Measurements from ENCODE around the gene RPL10.
"Not testable (repeated sequence)": the region's sequence is repeated elsewhere in the genome, so short reads cannot be mapped to it uniquely, and the experiment has no call there.

The RPL10 gene

GRCh38 chrX:154378799-154379568, 19.2 kb upstream of the RPL10 start, which contains the start of gene EMD:
Gene EMD, plus strand, starts transcription at chrX:154379295. Its CDS starts 190 bp downstream, at chrX:154379485.
- DNase-seq, result peak; percentile 99

GRCh38 chrX:154379569-154379951, 18.6 kb upstream of the RPL10 start:
- no peak for DNase-seq

GRCh38 chrX:154380153-154380552, 18.0 kb upstream of the RPL10 start:
- no peak for DNase-seq

- DNase-seq, result no peak
These were observed 17.4 kb upstream of the RPL10 start for GRCh38 chrX:154380787-154381186.

- DNase-seq, result no peak
These were observed 16.9 kb upstream of the RPL10 start for GRCh38 chrX:154381271-154381670.

GRCh38 chrX:154382483-154383069, 15.6 kb upstream of the RPL10 start:
- no peak for DNase-seq

- DNase-seq, result no peak
These were observed 14.6 kb upstream of the RPL10 start for GRCh38 chrX:154383359-154384283.

- no peak for DNase-seq
These were observed 13.8 kb upstream of the RPL10 start for GRCh38 chrX:154384284-154384892.

- not testable (repeated sequence) for DNase-seq
These were observed 10.1 kb upstream of the RPL10 start for GRCh38 chrX:154388094-154388493.

GRCh38 chrX:154388649-154389048, 9.5 kb upstream of the RPL10 start:
- not testable (repeated sequence) for DNase-seq

GRCh38 chrX:154389812-154390747, 8.1 kb upstream of the RPL10 start:
- not testable (repeated sequence) for DNase-seq

- DNase-seq, result not testable (repeated sequence)
These were observed 1.8 kb upstream of the RPL10 start for GRCh38 chrX:154396363-154396762.

- peak; percentile 64 for DNase-seq
These were observed 947 bp upstream of the RPL10 start for GRCh38 chrX:154396973-154397887.

- DNase-seq, result peak; percentile 69
These were observed 720 bp downstream of the RPL10 start for GRCh38 chrX:154398668-154399526.

- DNase-seq, result no peak
These were observed 1.6 kb downstream of the RPL10 start for GRCh38 chrX:154399527-154400368.

- DNase-seq, result not testable (repeated sequence)
These were observed 2.2 kb downstream of the RPL10 start for GRCh38 chrX:154400369-154400817.

GRCh38 chrX:154401045-154401799, 3.0 kb downstream of the RPL10 start:
- DNase-seq, result no peak
